ENCODE data around the gene ERN2. TPM values are rescaled to one million over a fixed set of nuclear protein-coding genes. Genes with fewer than 3 reads are reported as not detected.

Gene ERN2
- polyA plus RNA-seq, 1 of the 3 experiments (the other 2 are of a cell fraction): 0.03 TPM

DNA sequence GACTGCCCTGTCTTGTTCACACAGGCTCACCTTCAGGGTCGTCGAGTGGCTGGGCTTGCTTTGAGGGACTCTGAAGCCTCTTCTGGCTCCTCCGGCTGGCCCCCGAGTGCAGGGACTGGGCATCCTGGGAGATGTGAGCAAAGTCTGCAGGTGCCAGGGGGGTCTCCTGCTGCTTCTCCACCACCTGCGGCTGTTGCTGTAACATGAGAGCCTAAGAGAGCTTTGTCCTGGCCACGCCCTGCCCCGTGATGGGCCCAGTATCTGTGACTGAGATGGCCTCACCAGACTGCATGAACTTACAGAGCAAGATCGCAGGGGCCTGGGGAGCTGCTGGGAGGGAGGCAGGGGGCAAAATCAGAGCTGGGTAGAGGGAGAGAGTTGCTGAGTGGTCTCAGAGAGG is 12.5 kb downstream of the ERN2 start (continued):
- TF ChIP-seq, protein P1, sequence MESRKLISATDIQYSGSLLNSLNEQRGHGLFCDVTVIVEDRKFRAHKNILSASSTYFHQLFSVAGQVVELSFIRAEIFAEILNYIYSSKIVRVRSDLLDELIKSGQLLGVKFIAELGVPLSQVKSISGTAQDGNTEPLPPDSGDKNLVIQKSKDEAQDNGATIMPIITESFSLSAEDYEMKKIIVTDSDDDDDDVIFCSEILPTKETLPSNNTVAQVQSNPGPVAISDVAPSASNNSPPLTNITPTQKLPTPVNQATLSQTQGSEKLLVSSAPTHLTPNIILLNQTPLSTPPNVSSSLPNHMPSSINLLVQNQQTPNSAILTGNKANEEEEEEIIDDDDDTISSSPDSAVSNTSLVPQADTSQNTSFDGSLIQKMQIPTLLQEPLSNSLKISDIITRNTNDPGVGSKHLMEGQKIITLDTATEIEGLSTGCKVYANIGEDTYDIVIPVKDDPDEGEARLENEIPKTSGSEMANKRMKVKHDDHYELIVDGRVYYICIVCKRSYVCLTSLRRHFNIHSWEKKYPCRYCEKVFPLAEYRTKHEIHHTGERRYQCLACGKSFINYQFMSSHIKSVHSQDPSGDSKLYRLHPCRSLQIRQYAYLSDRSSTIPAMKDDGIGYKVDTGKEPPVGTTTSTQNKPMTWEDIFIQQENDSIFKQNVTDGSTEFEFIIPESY (IDR thresholded peaks at IDR 0.05; ENCODE audit: borderline replicate concordance, low read depth): no peak

DNA sequence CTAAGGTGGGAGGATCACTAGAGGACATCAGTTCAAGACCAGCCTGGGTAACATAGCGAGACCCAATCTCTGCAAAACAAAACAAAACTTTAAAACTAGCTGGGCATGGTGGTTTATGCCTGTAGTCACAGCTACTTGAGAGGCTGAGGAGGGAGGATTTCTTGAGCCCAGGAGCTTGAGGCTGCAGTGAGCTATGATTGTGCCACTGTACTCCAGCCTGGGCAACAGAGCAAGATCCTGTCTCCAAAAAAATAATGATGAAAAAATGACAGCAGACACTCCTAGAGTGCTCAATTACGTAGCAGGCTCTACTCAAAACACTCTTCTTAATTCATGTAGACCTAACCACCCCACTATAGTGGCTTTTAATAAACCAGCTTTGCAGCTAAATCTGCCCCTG is 12.9 kb downstream of the ERN2 start:
- no peak overlapping the region for H3K4me2 ChIP-seq
- H3K79me2 ChIP-seq (ENCODE audit: insufficient read depth): no peaks in the 10 kb centered on the region
- POLR2A ChIA-PET: no interaction called here
- CTCF ChIA-PET: no interaction called here
- no peak overlapping the region for H2AFZ ChIP-seq (ENCODE audit: low read depth)
- no peaks in the 10 kb centered on the region for H3K27me3 ChIP-seq (ENCODE audit: insufficient read depth)
- 84% methylated on average over 2 of the region's 2 CpGs for WGBS (ENCODE audit: low lambda C conversion rate)
- no peaks in the 10 kb centered on the region for H3K9me2 ChIP-seq
- TF ChIP-seq, protein P2, sequence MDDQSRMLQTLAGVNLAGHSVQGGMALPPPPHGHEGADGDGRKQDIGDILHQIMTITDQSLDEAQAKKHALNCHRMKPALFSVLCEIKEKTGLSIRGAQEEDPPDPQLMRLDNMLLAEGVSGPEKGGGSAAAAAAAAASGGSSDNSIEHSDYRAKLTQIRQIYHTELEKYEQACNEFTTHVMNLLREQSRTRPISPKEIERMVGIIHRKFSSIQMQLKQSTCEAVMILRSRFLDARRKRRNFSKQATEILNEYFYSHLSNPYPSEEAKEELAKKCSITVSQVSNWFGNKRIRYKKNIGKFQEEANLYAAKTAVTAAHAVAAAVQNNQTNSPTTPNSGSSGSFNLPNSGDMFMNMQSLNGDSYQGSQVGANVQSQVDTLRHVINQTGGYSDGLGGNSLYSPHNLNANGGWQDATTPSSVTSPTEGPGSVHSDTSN (IDR thresholded peaks at IDR 0.05): no peak
- H3K9me3 ChIP-seq: no peaks in the 10 kb centered on the region
- no peaks in the 10 kb centered on the region for H3K36me3 ChIP-seq (replicated peaks in 1 of 2; ENCODE audit: control insufficient read depth in 1 of 2, insufficient read depth in 2 of 2, low read length in 1 of 2)
- H3K27ac ChIP-seq (ENCODE audit: low read depth in 2 of 2, low read length in 1 of 2): no peak overlapping the region
- no peak overlapping the region for H3K4me3 ChIP-seq (ENCODE audit: low read depth in 2 of 2, low read length in 1 of 2)
- no peaks in the 10 kb centered on the region for H3F3A ChIP-seq (replicated peaks; ENCODE audit: insufficient read depth)
- no peaks in the 10 kb centered on the region for H3K4me1 ChIP-seq (ENCODE audit: control insufficient read depth in 1 of 2, insufficient read depth in 2 of 2, low read depth in 1 of 2, low read length in 1 of 2)
- H4K20me1 ChIP-seq (ENCODE audit: insufficient read depth): no peaks in the 10 kb centered on the region
- no peak overlapping the region for H3K9ac ChIP-seq
- DNase-seq: no peak

DNA sequence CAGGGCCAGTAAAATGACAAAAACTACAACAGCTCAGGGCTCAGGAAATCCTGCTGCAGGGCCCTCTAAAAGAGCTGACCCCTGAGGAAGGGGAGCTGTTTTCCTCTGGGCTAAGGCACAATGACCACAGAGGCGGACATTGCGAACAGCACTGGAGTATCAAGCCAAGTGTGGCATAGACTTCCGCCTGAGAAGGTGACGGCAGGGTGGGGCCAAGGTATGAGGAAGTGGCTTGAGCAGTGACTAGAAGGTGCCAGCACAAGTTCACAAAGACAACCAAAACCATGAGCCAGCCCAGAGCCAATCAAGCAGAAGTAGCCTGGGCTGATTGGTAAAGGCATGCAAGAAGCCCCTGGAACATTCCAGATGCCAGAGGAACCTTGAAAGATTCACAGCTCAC is 13.9 kb downstream of the ERN2 start:
- 91% methylated on average over 3 of the region's 4 CpGs for WGBS (ENCODE audit: low lambda C conversion rate)
- no peak for DNase-seq

More for the DNA sequence above, 13.9 kb downstream of the ERN2 start:
- H3K4me1 ChIP-seq (ENCODE audit: control insufficient read depth in 1 of 2, insufficient read depth in 2 of 2, low read depth in 1 of 2, low read length in 1 of 2): no peaks in the 10 kb centered on the region
- no peaks in the 10 kb centered on the region for H4K20me1 ChIP-seq (ENCODE audit: insufficient read depth)
- no peaks in the 10 kb centered on the region for H3K79me2 ChIP-seq (ENCODE audit: insufficient read depth)
- no peaks in the 10 kb centered on the region for H3K27me3 ChIP-seq (ENCODE audit: insufficient read depth)
- H3K9me3 ChIP-seq: no peaks in the 10 kb centered on the region
- H3K36me3 ChIP-seq (replicated peaks in 1 of 2; ENCODE audit: control insufficient read depth in 1 of 2, insufficient read depth in 2 of 2, low read length in 1 of 2): no peaks in the 10 kb centered on the region
- H3F3A ChIP-seq (replicated peaks; ENCODE audit: insufficient read depth): no peaks in the 10 kb centered on the region
- H3K4me3 ChIP-seq (ENCODE audit: low read depth in 2 of 2, low read length in 1 of 2): no peak overlapping the region
- no peak overlapping the region for H2AFZ ChIP-seq (ENCODE audit: low read depth)
- ChIA-PET CTCF (no interaction called here), POLR2A (no interaction called here)
- H3K9ac ChIP-seq: no peak overlapping the region
- TF ChIP-seq SMC3 (IDR thresholded peaks at IDR 0.05; ENCODE audit: low read depth, low read length) (no peak), EP300 (IDR thresholded peaks at IDR 0.05; ENCODE audit: borderline replicate concordance in 1 of 2, low read depth in 1 of 2, low read length in 1 of 2) (no peak), SIN3A (IDR thresholded peaks at IDR 0.05; ENCODE audit: borderline replicate concordance, low read depth, low read length) (no peak), GABPA (IDR thresholded peaks at IDR 0.05; ENCODE audit: low read depth) (no peak), YY1 (IDR thresholded peaks at IDR 0.05; ENCODE audit: low read depth) (no peak), RAD21 (IDR thresholded peaks at IDR 0.05; ENCODE audit: low read length) (no peak), CHD2 (IDR thresholded peaks at IDR 0.05; ENCODE audit: low read length, partially characterized antibody) (no peak), NRF1 (IDR thresholded peaks at IDR 0.05; ENCODE audit: low read depth, low read length) (no peak), JUND (IDR thresholded peaks at IDR 0.05) (no peak), TEAD4 (IDR thresholded peaks at IDR 0.05; ENCODE audit: borderline replicate concordance, insufficient read depth) (no peak), FOXM1 (IDR thresholded peaks at IDR 0.05; ENCODE audit: low read depth) (no peak)
- TF ChIP-seq, protein P3, sequence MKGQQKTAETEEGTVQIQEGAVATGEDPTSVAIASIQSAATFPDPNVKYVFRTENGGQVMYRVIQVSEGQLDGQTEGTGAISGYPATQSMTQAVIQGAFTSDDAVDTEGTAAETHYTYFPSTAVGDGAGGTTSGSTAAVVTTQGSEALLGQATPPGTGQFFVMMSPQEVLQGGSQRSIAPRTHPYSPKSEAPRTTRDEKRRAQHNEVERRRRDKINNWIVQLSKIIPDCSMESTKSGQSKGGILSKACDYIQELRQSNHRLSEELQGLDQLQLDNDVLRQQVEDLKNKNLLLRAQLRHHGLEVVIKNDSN (IDR thresholded peaks at IDR 0.05; ENCODE audit: borderline replicate concordance, low read depth): no peak
- TF ChIP-seq, protein P1 (IDR thresholded peaks at IDR 0.05; ENCODE audit: borderline replicate concordance, low read depth): no peak
- TF ChIP-seq, protein P4, sequence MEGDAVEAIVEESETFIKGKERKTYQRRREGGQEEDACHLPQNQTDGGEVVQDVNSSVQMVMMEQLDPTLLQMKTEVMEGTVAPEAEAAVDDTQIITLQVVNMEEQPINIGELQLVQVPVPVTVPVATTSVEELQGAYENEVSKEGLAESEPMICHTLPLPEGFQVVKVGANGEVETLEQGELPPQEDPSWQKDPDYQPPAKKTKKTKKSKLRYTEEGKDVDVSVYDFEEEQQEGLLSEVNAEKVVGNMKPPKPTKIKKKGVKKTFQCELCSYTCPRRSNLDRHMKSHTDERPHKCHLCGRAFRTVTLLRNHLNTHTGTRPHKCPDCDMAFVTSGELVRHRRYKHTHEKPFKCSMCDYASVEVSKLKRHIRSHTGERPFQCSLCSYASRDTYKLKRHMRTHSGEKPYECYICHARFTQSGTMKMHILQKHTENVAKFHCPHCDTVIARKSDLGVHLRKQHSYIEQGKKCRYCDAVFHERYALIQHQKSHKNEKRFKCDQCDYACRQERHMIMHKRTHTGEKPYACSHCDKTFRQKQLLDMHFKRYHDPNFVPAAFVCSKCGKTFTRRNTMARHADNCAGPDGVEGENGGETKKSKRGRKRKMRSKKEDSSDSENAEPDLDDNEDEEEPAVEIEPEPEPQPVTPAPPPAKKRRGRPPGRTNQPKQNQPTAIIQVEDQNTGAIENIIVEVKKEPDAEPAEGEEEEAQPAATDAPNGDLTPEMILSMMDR (IDR thresholded peaks at IDR 0.05): no peak
- no peaks in the 10 kb centered on the region for H3K9me2 ChIP-seq
- H3K27ac ChIP-seq (ENCODE audit: low read depth in 2 of 2, low read length in 1 of 2): no peak overlapping the region
- no peak overlapping the region for H3K4me2 ChIP-seq
